ENCODE data around the gene KCNIP1. TPM values are rescaled to one million over a fixed set of nuclear protein-coding genes. Genes with fewer than 3 reads are reported as not detected.

KCNIP1 gene
- total RNA-seq, 1 donor from 2014 or later, result 2.3 TPM

GRCh38 chr5:170494041-170494440 lies 9.8 kb upstream of the KCNIP1 start:
- no peak for TF ChIP-seq CTCF (IDR thresholded peaks at IDR 0.05; ENCODE audit: unreplicated experiment)
- peaks cover 41% of the 10 kb centered on the region for H3K4me1 Mint-ChIP-seq
- H3K27me3 Mint-ChIP-seq (ENCODE audit: low read depth), result peaks cover 43% of the 10 kb centered on the region
- no peaks in the 10 kb centered on the region for H3K36me3 Mint-ChIP-seq
- H3K27ac Mint-ChIP-seq, result no peak overlapping the region
- H3K9me3 Mint-ChIP-seq, result no peaks in the 10 kb centered on the region
- H3K4me3 Mint-ChIP-seq, result no peak overlapping the region
- DNase-seq (ENCODE audit: low spot score in 2 of 2, unreplicated experiment in 2 of 2), result no peak

- Mint-ChIP-seq H3K4me3 (no peak overlapping the region), H3K9me3 (no peaks in the 10 kb centered on the region), H3K27me3 (ENCODE audit: low read depth) (peaks cover 50% of the 10 kb centered on the region), H3K36me3 (no peaks in the 10 kb centered on the region), H3K4me1 (peaks cover 44% of the 10 kb centered on the region), H3K27ac (no peak overlapping the region)
- no peak for TF ChIP-seq CTCF (IDR thresholded peaks at IDR 0.05; ENCODE audit: unreplicated experiment)
- no peak for DNase-seq (ENCODE audit: low spot score in 2 of 2, unreplicated experiment in 2 of 2)
Measured at GRCh38 chr5:170495825-170496661, 7.8 kb upstream of the KCNIP1 start.

GRCh38 chr5:170496662-170497028 lies 7.2 kb upstream of the KCNIP1 start:
- H3K9me3 Mint-ChIP-seq, result no peaks in the 10 kb centered on the region
- no peak overlapping the region for H3K4me3 Mint-ChIP-seq
- H3K27me3 Mint-ChIP-seq (ENCODE audit: low read depth), result peaks cover 53% of the 10 kb centered on the region
- no peaks in the 10 kb centered on the region for H3K36me3 Mint-ChIP-seq
- peaks cover 39% of the 10 kb centered on the region for H3K4me1 Mint-ChIP-seq
- no peak for TF ChIP-seq CTCF (IDR thresholded peaks at IDR 0.05; ENCODE audit: unreplicated experiment)
- DNase-seq (ENCODE audit: low spot score in 2 of 2, unreplicated experiment in 2 of 2), result no peak
- no peak overlapping the region for H3K27ac Mint-ChIP-seq

- H3K36me3 Mint-ChIP-seq, result no peaks in the 10 kb centered on the region
- H3K9me3 Mint-ChIP-seq, result no peaks in the 10 kb centered on the region
- peaks cover 61% of the 10 kb centered on the region for H3K27me3 Mint-ChIP-seq (ENCODE audit: low read depth)
- TF ChIP-seq CTCF (IDR thresholded peaks at IDR 0.05; ENCODE audit: unreplicated experiment), result no peak
- H3K4me3 Mint-ChIP-seq, result no peak overlapping the region
- H3K4me1 Mint-ChIP-seq, result peaks cover 35% of the 10 kb centered on the region
- H3K27ac Mint-ChIP-seq, result no peak overlapping the region
- DNase-seq (ENCODE audit: low spot score in 2 of 2, unreplicated experiment in 2 of 2), result peak in 1 of 2 experiments; percentile 45
Measured at GRCh38 chr5:170497311-170498038, 6.3 kb upstream of the KCNIP1 start.

- peaks cover 35% of the 10 kb centered on the region for H3K4me1 Mint-ChIP-seq
- H3K36me3 Mint-ChIP-seq, result no peaks in the 10 kb centered on the region
- no peak for TF ChIP-seq CTCF (IDR thresholded peaks at IDR 0.05; ENCODE audit: unreplicated experiment)
- no peak overlapping the region for H3K4me3 Mint-ChIP-seq
- DNase-seq (ENCODE audit: low spot score in 2 of 2, unreplicated experiment in 2 of 2), result no peak
- H3K9me3 Mint-ChIP-seq, result no peaks in the 10 kb centered on the region
- peaks cover 63% of the 10 kb centered on the region for H3K27me3 Mint-ChIP-seq (ENCODE audit: low read depth)
- H3K27ac Mint-ChIP-seq, result no peak overlapping the region
Measured at GRCh38 chr5:170498811-170499351, 4.9 kb upstream of the KCNIP1 start.

All from mesothelial cell of epicardium (in vitro differentiated cells).